ENCODE measurements around the gene CEP19. TPM values are rescaled to one million over a fixed set of nuclear protein-coding genes. Genes with fewer than 3 reads are reported as not detected.
"Not testable (repeated sequence)": the region's sequence is repeated elsewhere in the genome, so short reads cannot be mapped to it uniquely, and the experiment has no call there.

CEP19 gene
- polyA plus RNA-seq, 1 experiment, result 3.4 TPM

GRCh38 chr3:196753201-196753600, 41.2 kb upstream of the CEP19 start:
- Histone ChIP-seq H3K27me3 (ENCODE audit: control insufficient read depth, insufficient read depth, low read length) (no peaks in the 10 kb centered on the region), H3K27ac (ENCODE audit: low read depth, low read length) (no peak overlapping the region), H3K4me3 (ENCODE audit: low read depth, low read length) (no peak overlapping the region), H3K9me3 (ENCODE audit: control insufficient read depth, insufficient read depth, low read length) (peaks cover 17% of the 10 kb centered on the region)
- ChIA-PET POLR2A (interaction anchor here (0.6 kb wide), 1 partner anchor 335 kb away, joined by 3 read pairs; no protein-coding TSS in a partner anchor), CTCF (no interaction called here)
- no peak for DNase-seq (ENCODE audit: low read depth, low spot score)
- TF ChIP-seq CTCF (IDR thresholded peaks at IDR 0.05; ENCODE audit: low read depth, low read length), result no peak

GRCh38 chr3:196749125-196749524, 37.1 kb upstream of the CEP19 start:
- CTCF ChIA-PET, result no interaction called here
- Histone ChIP-seq H3K27ac (ENCODE audit: low read depth, low read length) (no peak overlapping the region), H3K9me3 (ENCODE audit: control insufficient read depth, insufficient read depth, low read length) (no peaks in the 10 kb centered on the region; the same call in 1 of the 2 replicates), H3K27me3 (ENCODE audit: control insufficient read depth, insufficient read depth, low read length) (no peaks in the 10 kb centered on the region), H3K4me3 (ENCODE audit: low read depth, low read length) (no peak overlapping the region)
- TF ChIP-seq CTCF (IDR thresholded peaks at IDR 0.05; ENCODE audit: low read depth, low read length), result no peak
- no peak for DNase-seq (ENCODE audit: low read depth, low spot score)
- POLR2A ChIA-PET, result no interaction called here

GRCh38 chr3:196743569-196743968, 31.5 kb upstream of the CEP19 start:
- H3K9me3 ChIP-seq (ENCODE audit: control insufficient read depth, insufficient read depth, low read length); H3K27ac ChIP-seq (ENCODE audit: low read depth, low read length); H3K27me3 ChIP-seq (ENCODE audit: control insufficient read depth, insufficient read depth, low read length); POLR2A ChIA-PET; DNase-seq (ENCODE audit: low read depth, low spot score); H3K4me3 ChIP-seq (ENCODE audit: low read depth, low read length); CTCF ChIA-PET: not testable (repeated sequence)

- POLR2A ChIA-PET, result interaction anchor here (0.6 to 2.6 kb wide), 2 partner anchors 126 to 206 kb away, joined by 6 to 11 read pairs; partner anchors contain the start of gene SENP5
- CTCF ChIA-PET, result interaction anchor here (0.6 kb wide), 1 partner anchor 22 kb away, joined by 3 read pairs; no protein-coding TSS in a partner anchor
- Histone ChIP-seq H3K9me3 (ENCODE audit: control insufficient read depth, insufficient read depth, low read length) (no peaks in the 10 kb centered on the region; the same call in 1 of the 2 replicates), H3K4me3 (ENCODE audit: low read depth, low read length) (peak overlapping the region; percentile 81), H3K27me3 (ENCODE audit: control insufficient read depth, insufficient read depth, low read length) (no peaks in the 10 kb centered on the region), H3K27ac (ENCODE audit: low read depth, low read length) (peak overlapping the region; percentile 59)
- no peak for DNase-seq (ENCODE audit: low read depth, low spot score)
- no peak for TF ChIP-seq CTCF (IDR thresholded peaks at IDR 0.05; ENCODE audit: low read depth, low read length)
Measured at GRCh38 chr3:196741249-196741889, 29.3 kb upstream of the CEP19 start.

- TF ChIP-seq CTCF (IDR thresholded peaks at IDR 0.05; ENCODE audit: low read depth, low read length), result no peak
- CTCF ChIA-PET, result interaction anchor here (0.6 kb wide), 2 partner anchors 22 to 126 kb away, joined by 3 read pairs; no protein-coding TSS in a partner anchor
Measured at GRCh38 chr3:196740481-196741248, 28.6 kb upstream of the CEP19 start.

More at GRCh38 chr3:196740481-196741248, 28.6 kb upstream of the CEP19 start:
- H3K27me3 ChIP-seq (ENCODE audit: control insufficient read depth, insufficient read depth, low read length), result no peaks in the 10 kb centered on the region
- H3K4me3 ChIP-seq (ENCODE audit: low read depth, low read length), result peak overlapping the region; percentile 81
- no peaks in the 10 kb centered on the region; the same call in 1 of the 2 replicates for H3K9me3 ChIP-seq (ENCODE audit: control insufficient read depth, insufficient read depth, low read length)
- H3K27ac ChIP-seq (ENCODE audit: low read depth, low read length), result peak overlapping the region; percentile 59
- POLR2A ChIA-PET, result interaction anchor here (1.5 to 2.6 kb wide), 3 partner anchors 28 to 202 kb away, joined by 4 to 12 read pairs (median 11); partner anchors contain the start of genes CEP19, NCBP2, PIGX and SENP5
- no peak for DNase-seq (ENCODE audit: low read depth, low spot score)

Measured in AG04450 (cell line).